GM18526 (cell line): ENCODE measurements around the gene M1AP.

Experiments used
- POLR2A ChIP-seq: IDR thresholded peaks from 3 replicates; pipeline ENCODE4 v1.6.1; 2011; ENCODE audit not compliant: insufficient read length; ENCODE audit errors: extremely low read depth

Gene M1AP

GRCh38 chr2:74533464-74533863 lies 114.7 kb downstream of the M1AP start:
- TF ChIP-seq POLR2A: no peak

GRCh38 chr2:74532222-74532621 lies 115.9 kb downstream of the M1AP start:
- no peak for TF ChIP-seq POLR2A

- no peak for TF ChIP-seq POLR2A
These were observed 116.5 kb downstream of the M1AP start for GRCh38 chr2:74531666-74532065.

- no peak for TF ChIP-seq POLR2A
These were observed 117.6 kb downstream of the M1AP start for GRCh38 chr2:74530239-74531187.

- peak; percentile 95 for TF ChIP-seq POLR2A
These were observed 118.5 kb downstream of the M1AP start, which contains the start of the genes AUP1 and HTRA2 for GRCh38 chr2:74529357-74530238. Gene AUP1 (minus strand): TSS chr2:74529706. CDS start chr2:74529629, 77 bp downstream. Gene HTRA2 (plus strand): TSS chr2:74529933. CDS start chr2:74530007, 74 bp downstream.

- no peak for TF ChIP-seq POLR2A
These were observed 119.4 kb downstream of the M1AP start for GRCh38 chr2:74528600-74529356.

- no peak for TF ChIP-seq POLR2A
These were observed 120.4 kb downstream of the M1AP start for GRCh38 chr2:74527741-74528140.

GRCh38 chr2:74526649-74527230 lies 121.4 kb downstream of the M1AP start:
- no peak for TF ChIP-seq POLR2A

- no peak for TF ChIP-seq POLR2A
These were observed 122.1 kb downstream of the M1AP start, which contains the start of gene DQX1 for GRCh38 chr2:74525717-74526648. Gene DQX1 (minus strand): TSS chr2:74526231. CDS start chr2:74525729, 502 bp downstream.

- TF ChIP-seq POLR2A: no peak
These were observed 123.0 kb downstream of the M1AP start for GRCh38 chr2:74524955-74525716.

GRCh38 chr2:74524005-74524404 lies 124.1 kb downstream of the M1AP start:
- TF ChIP-seq POLR2A: no peak

GRCh38 chr2:74522516-74522915 lies 125.6 kb downstream of the M1AP start:
- no peak for TF ChIP-seq POLR2A

- no peak for TF ChIP-seq POLR2A
These were observed 131.5 kb downstream of the M1AP start for GRCh38 chr2:74516650-74517049.
